Ovary (tissue), 3 donors: ENCODE results near the gene E2F8.

ENCODE experiments used
- CTCF ChIP-seq, 3 donors: fragments of 450-650 bp in 2 of 3; fragments of 200-600 bp in 1 of 3; IDR thresholded peaks; one replicate each; pipeline versions ENCODE4 v1.5.1 to v1.8.0; 2016 to 2022; ENCODE audit warnings: antibody characterized with exemption in 3 of 3, mild to moderate bottlenecking in 1 of 3
- EP300 ChIP-seq: sonication (generic); formaldehyde crosslinking; IDR thresholded peaks from one replicate; pipeline ENCODE4 v1.6.1; 2017; ENCODE audit warnings: antibody characterized with exemption
- POLR2A ChIP-seq: fragments of 450-650 bp; IDR thresholded peaks from one replicate; pipeline ENCODE4 v1.6.1; 2017; ENCODE audit warnings: antibody characterized with exemption, mild to moderate bottlenecking, moderate library complexity
- donor health status: DM: no; HTN: no; CAD: no.

GRCh38 chr11:19185036-19185435, 55.7 kb downstream of the E2F8 start:
- TF ChIP-seq CTCF (IDR thresholded peaks at IDR 0.05) (no peak), EP300 (no peak), POLR2A (no peak)
